ENCODE results near the gene NACC2.

DNA sequence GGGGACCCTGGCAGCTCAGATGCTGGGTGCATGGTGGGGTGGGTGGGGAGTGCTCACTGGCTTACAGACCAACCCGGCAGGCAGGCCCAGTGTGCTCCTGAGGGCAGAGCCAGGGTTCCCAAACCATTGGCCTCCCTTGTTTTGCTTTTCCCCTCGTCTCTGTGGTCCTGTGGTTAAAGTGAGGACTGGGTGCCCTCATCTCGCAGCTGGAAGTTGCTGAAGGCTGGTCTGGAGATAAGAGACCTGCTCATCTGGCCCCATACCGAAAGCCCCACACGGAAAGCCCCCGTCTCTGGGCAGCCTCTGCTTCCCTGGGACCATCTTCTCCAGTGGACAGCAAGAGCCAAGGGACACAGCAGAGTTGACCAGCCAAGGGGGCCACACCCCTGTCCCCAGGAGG lies 9.8 kb upstream of the NACC2 start:
- TF ChIP-seq, protein P1, sequence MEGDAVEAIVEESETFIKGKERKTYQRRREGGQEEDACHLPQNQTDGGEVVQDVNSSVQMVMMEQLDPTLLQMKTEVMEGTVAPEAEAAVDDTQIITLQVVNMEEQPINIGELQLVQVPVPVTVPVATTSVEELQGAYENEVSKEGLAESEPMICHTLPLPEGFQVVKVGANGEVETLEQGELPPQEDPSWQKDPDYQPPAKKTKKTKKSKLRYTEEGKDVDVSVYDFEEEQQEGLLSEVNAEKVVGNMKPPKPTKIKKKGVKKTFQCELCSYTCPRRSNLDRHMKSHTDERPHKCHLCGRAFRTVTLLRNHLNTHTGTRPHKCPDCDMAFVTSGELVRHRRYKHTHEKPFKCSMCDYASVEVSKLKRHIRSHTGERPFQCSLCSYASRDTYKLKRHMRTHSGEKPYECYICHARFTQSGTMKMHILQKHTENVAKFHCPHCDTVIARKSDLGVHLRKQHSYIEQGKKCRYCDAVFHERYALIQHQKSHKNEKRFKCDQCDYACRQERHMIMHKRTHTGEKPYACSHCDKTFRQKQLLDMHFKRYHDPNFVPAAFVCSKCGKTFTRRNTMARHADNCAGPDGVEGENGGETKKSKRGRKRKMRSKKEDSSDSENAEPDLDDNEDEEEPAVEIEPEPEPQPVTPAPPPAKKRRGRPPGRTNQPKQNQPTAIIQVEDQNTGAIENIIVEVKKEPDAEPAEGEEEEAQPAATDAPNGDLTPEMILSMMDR (IDR thresholded peaks at IDR 0.05): no peak
- TF ChIP-seq EP300 (IDR thresholded peaks at IDR 0.05): no peak
